Measurements from ENCODE around the gene ATRIP.
"Not testable (repeated sequence)": the region's sequence is repeated elsewhere in the genome, so short reads cannot be mapped to it uniquely, and the experiment has no call there.

Gene ATRIP

GRCh38 chr3:48446425-48447193 lies at the start of gene ATRIP:
TSS of gene ATRIP (plus strand) at chr3:48446737. CDS start at chr3:48446846, 109 bp downstream.
- peak; percentile 77 for DNase-seq (ENCODE audit: low read depth)

GRCh38 chr3:48397767-48398681 lies 48.5 kb upstream of the ATRIP start:
- no peak for DNase-seq (ENCODE audit: low read depth)

GRCh38 chr3:48398701-48399386 lies 47.7 kb upstream of the ATRIP start:
- no peak for DNase-seq (ENCODE audit: low read depth)

GRCh38 chr3:48399387-48400172 lies 47.0 kb upstream of the ATRIP start:
- DNase-seq (ENCODE audit: low read depth): no peak

- DNase-seq (ENCODE audit: low read depth): peak; percentile 43
Observed at GRCh38 chr3:48400824-48401433, 45.6 kb upstream of the ATRIP start.

GRCh38 chr3:48401434-48401901 lies 45.1 kb upstream of the ATRIP start:
- not testable (repeated sequence) for DNase-seq (ENCODE audit: low read depth)

- peak; percentile 93 for DNase-seq (ENCODE audit: low read depth)
Observed at GRCh38 chr3:48402281-48402732, 44.2 kb upstream of the ATRIP start.

GRCh38 chr3:48402907-48403306 lies 43.6 kb upstream of the ATRIP start:
- no peak for DNase-seq (ENCODE audit: low read depth)

GRCh38 chr3:48403533-48404439 lies 42.8 kb upstream of the ATRIP start:
- no peak for DNase-seq (ENCODE audit: low read depth)

GRCh38 chr3:48404440-48405342 lies 41.8 kb upstream of the ATRIP start:
- no peak for DNase-seq (ENCODE audit: low read depth)

- DNase-seq (ENCODE audit: low read depth): no peak
Observed at GRCh38 chr3:48405343-48405881, 41.1 kb upstream of the ATRIP start.

- no peak for DNase-seq (ENCODE audit: low read depth)
Observed at GRCh38 chr3:48405971-48406370, 40.6 kb upstream of the ATRIP start.

GRCh38 chr3:48406443-48407431 lies 39.8 kb upstream of the ATRIP start:
- DNase-seq (ENCODE audit: low read depth): no peak

- no peak for DNase-seq (ENCODE audit: low read depth)
Observed at GRCh38 chr3:48407542-48408099, 38.9 kb upstream of the ATRIP start.

- DNase-seq (ENCODE audit: low read depth): no peak
Observed at GRCh38 chr3:48408823-48409281, 37.7 kb upstream of the ATRIP start.

- no peak for DNase-seq (ENCODE audit: low read depth)
Observed at GRCh38 chr3:48409291-48410201, 37.0 kb upstream of the ATRIP start.

All from stromal cell of bone marrow (primary cell).